A549 treated with ZK216348 at 1 μM for 4 hours (cell line): ENCODE data around the gene PLAA. TPM values are rescaled to one million over a fixed set of nuclear protein-coding genes. Genes with fewer than 3 reads are reported as not detected.

Experiments
- total RNA-seq: library from RNA; stranded (reverse); fragments of 200-300 nt; extraction: Qiagen RNA extraction; gene quantifications from 5 replicates; pipeline ENCODE4 v1.2.3, GENCODE V29; 2022; ENCODE audit warnings: low read depth

Gene PLAA
- 28.9 to 42.8 TPM (median 32.0 TPM) in 5 replicates for total RNA-seq

DNA sequence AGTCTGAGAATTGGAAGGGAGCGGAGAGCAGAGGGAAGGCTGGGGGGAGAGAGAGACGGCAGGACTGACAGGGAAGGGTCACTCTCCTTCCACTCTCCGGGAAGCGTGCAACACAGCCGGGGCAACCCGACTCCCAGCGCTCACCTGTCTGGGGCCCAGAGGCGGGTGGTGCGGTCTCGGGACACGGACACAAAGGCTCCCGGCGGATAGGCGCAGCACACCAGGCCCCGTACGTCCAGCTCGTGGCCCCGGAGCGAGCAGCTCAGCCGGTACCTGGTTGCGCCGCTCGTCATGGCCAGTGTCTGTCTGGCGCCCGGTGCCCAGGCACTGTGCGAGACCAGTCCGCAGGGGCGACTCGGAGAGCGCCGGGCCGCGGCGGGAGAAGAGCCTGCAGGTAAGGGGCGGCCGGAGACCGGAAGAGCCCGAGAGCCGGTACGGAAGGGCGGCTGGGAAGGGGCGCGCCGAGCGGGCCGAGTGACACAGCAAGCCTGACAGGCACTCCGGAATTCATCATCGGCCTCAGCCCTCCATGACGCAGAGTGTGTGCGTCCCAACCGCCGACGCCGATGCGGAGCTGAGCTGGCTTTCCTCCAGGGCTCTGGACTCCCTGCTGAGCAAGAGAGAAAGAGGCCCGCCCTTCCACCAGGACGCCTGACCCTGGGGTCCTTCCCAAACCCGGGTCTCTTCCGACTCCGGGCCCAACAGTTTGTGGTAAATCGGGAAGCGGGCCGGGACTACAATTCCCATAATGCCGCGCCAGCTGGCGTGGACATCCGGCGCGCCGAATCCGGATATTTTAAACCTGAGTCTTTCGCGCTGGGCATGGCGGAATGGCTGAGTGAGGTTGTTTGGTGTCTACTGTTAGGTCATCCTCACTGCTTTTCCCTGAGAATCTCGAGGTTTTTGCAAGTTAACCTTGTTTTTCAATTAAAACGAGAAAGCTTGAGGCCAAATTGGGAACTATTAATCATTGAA is at the start of gene PLAA:
Gene PLAA, minus strand, starts transcription at position 490 of the 975 bp plus-strand sequence. Its CDS starts 197 bp downstream, at position 293.

DNA sequence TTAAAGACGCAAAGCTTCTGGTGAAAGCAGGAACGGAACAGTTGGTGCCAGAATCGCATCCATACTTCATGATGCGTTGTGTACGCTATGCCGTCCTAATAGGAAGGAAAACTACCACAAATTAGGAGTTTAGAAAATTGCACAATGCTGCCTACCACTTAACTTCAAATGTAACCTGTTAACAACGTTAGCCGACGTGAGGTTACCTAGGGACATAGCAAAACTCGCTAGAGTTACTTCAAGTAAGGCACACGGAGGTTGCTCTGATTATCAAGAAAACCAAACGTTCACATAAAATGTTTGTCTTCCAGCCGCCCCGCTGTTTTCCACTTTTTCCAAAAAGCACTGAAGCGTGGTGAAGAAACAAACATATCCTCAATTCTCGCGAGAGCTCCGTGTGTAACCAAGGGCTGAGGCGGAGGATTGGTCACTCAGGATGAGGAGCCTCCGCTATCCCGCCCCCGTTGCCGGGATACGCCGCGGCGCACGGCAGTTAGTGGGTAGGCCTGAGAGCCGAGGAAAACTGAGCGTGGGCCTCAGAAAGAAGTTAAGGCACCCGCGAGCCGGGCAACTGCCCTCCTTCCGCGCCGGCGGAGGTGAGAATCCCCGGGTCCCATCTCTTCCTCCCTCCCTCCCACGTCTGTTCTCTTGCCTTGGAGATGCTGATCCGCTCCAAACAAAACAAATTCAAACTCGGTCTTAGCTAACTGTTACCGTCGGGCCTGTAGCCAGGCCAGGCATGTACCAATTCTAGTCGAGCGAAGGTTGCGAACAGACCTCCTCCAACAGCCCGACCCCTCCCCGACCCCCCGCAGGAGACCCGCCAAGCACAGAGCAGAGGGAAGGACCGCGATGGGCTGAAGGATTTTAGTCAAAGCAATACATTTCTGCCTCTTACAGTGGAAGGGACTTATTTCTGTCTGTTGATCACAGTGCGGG is 9.1 kb upstream of the PLAA start, which contains the start of gene IFT74:
Gene IFT74, plus strand, starts transcription at position 492 of the 939 bp plus-strand sequence. CDS start 5,556 bp downstream, outside the sequence.

DNA sequence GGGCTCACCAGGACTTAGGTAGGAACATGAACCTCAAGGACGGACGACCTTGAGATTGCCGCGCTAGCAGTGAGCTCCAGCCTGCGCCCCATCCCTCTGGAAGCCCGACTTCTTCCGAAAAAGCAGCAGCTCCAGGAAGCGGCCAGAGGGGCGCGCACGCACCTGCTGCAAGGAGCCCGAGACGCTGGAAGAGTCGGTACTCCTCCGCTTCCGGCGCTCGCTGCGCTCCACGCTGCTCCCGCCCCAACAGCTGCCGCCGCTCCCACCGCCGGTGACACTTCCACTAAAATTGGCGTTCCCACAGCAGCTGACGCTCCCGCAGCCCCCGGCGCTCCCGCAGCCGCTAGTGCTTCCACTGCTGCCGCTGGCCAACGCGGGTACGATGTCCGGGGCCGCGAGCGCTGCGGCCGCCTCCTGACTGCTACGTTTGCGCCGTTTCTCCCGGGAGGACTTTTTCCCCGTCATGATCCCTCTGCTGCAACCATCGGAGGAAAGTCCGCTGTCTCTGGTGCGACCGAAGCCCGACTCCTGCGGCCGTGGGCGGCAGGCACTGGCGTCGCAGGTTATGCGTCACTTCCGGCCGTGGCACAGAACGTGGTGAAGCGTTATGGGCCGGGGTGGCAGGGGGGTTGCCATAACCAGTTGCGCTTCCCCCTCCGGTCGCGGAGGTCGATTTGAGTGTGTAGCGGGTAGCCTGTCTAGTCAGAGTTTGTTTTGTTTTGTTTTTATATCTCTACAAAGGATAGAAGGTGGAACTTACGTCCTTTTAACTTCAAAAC is 54.6 kb downstream of the PLAA start, which contains the start of gene CAAP1:
Gene CAAP1, minus strand, starts transcription at position 552 of the 779 bp plus-strand sequence. Its CDS starts 87 bp downstream, at position 465.

Other genes starting within 250 kb of the PLAA start
- 19.0 to 24.7 TPM (median 20.2 TPM) in 5 replicates for gene CAAP1, start 54.4 kb downstream of the PLAA start, total RNA-seq
- gene IFT74, start 9.2 kb upstream of the PLAA start, total RNA-seq = 10.7 to 18.0 TPM (median 12.7 TPM) in 5 replicates
- gene LRRC19, start 58.4 kb upstream of the PLAA start, total RNA-seq = not detected in 5 replicates
- 0.06 to 0.12 TPM (median 0.07 TPM) in 5 replicates for gene TEK, start 162.0 kb upstream of the PLAA start, total RNA-seq